Vagina (tissue), 2 donors: ENCODE measurements around the gene PACS2. TPM values are rescaled to one million over a fixed set of nuclear protein-coding genes. Genes with fewer than 3 reads are reported as not detected.
A peak's percentile ranks its signal among the peaks of the same experiment; 100 is the strongest.

Experiments
- DNase-seq, 2 donors: peaks; one replicate each; pipeline ENCODE4 v3.0.0-alpha.2; 2017; ENCODE audit errors: extremely low spot score in 2 of 2
- H3K27ac ChIP-seq: fragments of 200-600 bp; sonication (generic); one replicate; pipeline ENCODE4 v1.5.1; 2019
- H3K27me3 ChIP-seq: fragments of 200-600 bp; sonication (generic); one replicate; pipeline ENCODE4 v1.5.1; 2019
- H3K36me3 ChIP-seq, 2 donors: fragments of 200-600 bp; sonication (generic); one replicate each; pipeline ENCODE4 v1.5.1; 2017 to 2019
- H3K4me1 ChIP-seq: fragments of 200-600 bp; sonication (generic); one replicate; pipeline ENCODE4 v1.5.1; 2019
- H3K4me3 ChIP-seq, 2 donors: fragments of 200-600 bp; sonication (generic); 1 replicate in 1 of 2; 2 replicates in 1 of 2; pipeline ENCODE4 v1.5.1; 2016 to 2019
- H3K9me3 ChIP-seq: fragments of 200-600 bp; sonication (generic); one replicate; pipeline ENCODE4 v1.5.1; 2019
- POLR2A ChIP-seq, 2 donors: fragments of 450-650 bp; IDR thresholded peaks; one replicate each; pipeline ENCODE4 v1.6.1; 2017; ENCODE audit warnings: antibody characterized with exemption in 2 of 2, mild to moderate bottlenecking in 2 of 2, moderate library complexity in 2 of 2
- POLR2AphosphoS5 ChIP-seq, 2 donors: sonication (generic); formaldehyde crosslinking; IDR thresholded peaks; one replicate each; pipeline ENCODE4 v1.9.0; 2017; ENCODE audit warnings: antibody characterized with exemption in 2 of 2, mild to moderate bottlenecking in 2 of 2, low read depth in 1 of 2; ENCODE audit not compliant: insufficient read depth in 1 of 2
- intact Hi-C: fragments of 100-400 bp; cut with DNase I; formaldehyde crosslinking; loops from one replicate; pipeline ENCODE4 v1.15.1; 2023
- total RNA-seq: library from RNA; depleted of rRNA; stranded (reverse); fragments of >200 nt; gene quantifications from one replicate; pipeline ENCODE4 v1.2.3, GENCODE V29; 2016
- TF ChIP-seq, protein P1 (sequence below), 3 experiments: fragments of 450-650 bp in 2 of 3; fragments of 200-600 bp in 1 of 3; sonication (generic) in 1 of 3; IDR thresholded peaks; one replicate each; pipeline ENCODE4 v1.5.1; 2017 to 2019; ENCODE audit warnings: antibody characterized with exemption in 3 of 3, mild to moderate bottlenecking in 2 of 3, moderate library complexity in 2 of 3

The PACS2 gene
- total RNA-seq, 1 donor from 2014 or later: 64.8 TPM

DNA sequence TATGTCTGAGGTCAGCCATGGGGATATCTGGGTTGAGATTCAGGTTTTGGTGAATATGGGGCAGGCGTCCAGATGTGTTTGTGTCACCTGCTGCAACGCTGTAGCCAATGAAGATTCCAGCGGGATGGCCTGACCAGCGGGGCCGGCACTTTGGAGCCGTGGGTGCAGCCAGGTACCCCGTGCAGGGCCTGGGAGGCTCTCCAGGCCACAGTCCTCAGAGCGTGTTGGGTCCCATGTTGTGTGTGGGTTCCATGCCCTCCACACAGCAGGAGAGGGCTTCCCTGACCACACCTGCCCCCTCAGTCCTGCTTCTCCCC, 80.9 kb downstream of the PACS2 start:
- Histone ChIP-seq H3K9me3 (no peaks in the 10 kb centered on the region), H3K27me3 (no peaks in the 10 kb centered on the region), H3K36me3 (peaks cover 0 to under 1% of the 10 kb centered on the region in 2 donors), H3K27ac (no peak overlapping the region), H3K4me1 (peaks cover 27% of the 10 kb centered on the region), H3K4me3 (no peak overlapping the region)
- intact Hi-C loops: no loop called here
- TF ChIP-seq, protein P1, sequence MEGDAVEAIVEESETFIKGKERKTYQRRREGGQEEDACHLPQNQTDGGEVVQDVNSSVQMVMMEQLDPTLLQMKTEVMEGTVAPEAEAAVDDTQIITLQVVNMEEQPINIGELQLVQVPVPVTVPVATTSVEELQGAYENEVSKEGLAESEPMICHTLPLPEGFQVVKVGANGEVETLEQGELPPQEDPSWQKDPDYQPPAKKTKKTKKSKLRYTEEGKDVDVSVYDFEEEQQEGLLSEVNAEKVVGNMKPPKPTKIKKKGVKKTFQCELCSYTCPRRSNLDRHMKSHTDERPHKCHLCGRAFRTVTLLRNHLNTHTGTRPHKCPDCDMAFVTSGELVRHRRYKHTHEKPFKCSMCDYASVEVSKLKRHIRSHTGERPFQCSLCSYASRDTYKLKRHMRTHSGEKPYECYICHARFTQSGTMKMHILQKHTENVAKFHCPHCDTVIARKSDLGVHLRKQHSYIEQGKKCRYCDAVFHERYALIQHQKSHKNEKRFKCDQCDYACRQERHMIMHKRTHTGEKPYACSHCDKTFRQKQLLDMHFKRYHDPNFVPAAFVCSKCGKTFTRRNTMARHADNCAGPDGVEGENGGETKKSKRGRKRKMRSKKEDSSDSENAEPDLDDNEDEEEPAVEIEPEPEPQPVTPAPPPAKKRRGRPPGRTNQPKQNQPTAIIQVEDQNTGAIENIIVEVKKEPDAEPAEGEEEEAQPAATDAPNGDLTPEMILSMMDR (IDR thresholded peaks at IDR 0.05): no peak
- TF ChIP-seq POLR2A (IDR thresholded peaks at IDR 0.05) (no peak), POLR2AphosphoS5 (IDR thresholded peaks at IDR 0.05; ENCODE audit: insufficient read depth in 1 of 2, low read depth in 1 of 2) (no peak)
- DNase-seq: no peak

DNA sequence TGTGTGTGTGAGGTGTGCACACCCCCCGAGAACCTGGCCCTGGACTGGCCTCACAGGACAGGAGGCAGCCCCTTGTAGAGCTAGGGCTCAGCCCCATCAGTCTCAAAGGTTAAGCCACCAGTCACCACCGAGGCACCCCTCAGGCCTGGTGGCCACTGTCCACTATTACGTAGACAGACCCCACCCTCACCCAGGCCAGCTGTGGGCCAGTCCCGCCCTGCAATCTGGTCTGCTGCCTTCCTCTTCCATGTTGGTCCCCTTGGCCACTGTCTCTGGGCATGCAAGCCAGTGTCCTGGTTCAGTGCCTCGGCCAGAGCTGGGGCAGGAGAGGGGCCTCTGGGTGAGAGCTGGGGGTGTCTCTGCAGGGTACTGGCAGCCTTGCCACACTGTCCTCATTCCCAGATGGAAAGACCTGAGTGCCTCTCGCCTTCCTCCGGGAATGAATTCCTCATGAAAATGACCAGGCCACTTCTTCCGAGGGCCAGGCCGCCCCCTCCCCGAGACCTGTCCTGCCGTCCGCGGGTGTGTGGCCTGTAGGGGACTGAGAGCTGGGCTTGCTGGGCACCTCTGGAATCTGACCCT, 82.9 kb downstream of the PACS2 start:
- intact Hi-C loops: no loop called here

DNA sequence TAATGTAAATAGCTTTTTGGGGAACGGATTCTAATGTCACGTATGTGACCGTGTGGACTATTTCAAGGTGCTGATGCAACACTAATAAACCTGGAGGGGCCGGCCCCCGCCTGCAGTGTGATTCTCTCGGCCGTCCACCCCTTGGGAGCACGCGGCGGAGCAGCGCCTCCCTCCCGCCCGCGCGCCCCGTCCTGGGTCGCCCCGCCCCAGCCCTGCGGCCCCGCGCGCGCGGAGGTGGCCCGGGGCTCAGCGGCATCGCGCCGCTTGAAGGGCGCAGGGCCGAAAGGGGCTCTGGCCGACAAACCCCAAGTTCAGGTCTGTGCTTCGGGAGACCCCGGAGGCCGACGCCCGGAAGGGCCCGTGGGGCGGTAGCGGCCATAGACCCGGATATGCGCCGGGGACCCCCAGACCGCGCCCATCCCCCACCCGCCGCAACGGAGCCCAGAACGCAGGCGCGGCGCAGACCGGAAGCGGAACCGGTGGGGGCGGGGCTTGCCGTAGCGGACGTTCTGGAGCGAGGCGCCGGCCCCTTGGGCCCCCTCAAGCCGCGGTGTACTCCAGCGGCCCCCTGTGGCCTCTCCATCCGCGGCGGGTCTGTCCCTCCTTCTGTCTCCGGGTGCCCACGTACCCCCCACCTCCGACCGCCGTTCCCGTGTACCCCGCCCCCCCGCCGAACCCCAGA, 83.6 kb downstream of the PACS2 start, which contains the start of gene TEX22:
Gene TEX22 (plus strand): TSS at position 495 of the 682 bp plus-strand sequence. CDS start 803 bp downstream, outside the sequence.
- no peak for DNase-seq
- H3K27ac ChIP-seq: peak within 1 kb of the TSS; percentile 83
- peak within 1 kb of the TSS; percentile 82 to 95 for H3K4me3 ChIP-seq
- no peaks in the 10 kb centered on the region for H3K27me3 ChIP-seq
- intact Hi-C loops: no loop called here
- H3K9me3 ChIP-seq: no peaks in the 10 kb centered on the region
- peaks cover 0 to 8% of the 10 kb centered on the region in 2 donors for H3K36me3 ChIP-seq
- H3K4me1 ChIP-seq: peaks cover 27% of the 10 kb centered on the region
- TF ChIP-seq POLR2A (IDR thresholded peaks at IDR 0.05): peak in 1 of 2 donors; percentile 34
- TF ChIP-seq, protein P1 (IDR thresholded peaks at IDR 0.05): peak in 1 of 3 experiments; percentile 4
- TF ChIP-seq POLR2AphosphoS5 (IDR thresholded peaks at IDR 0.05; ENCODE audit: insufficient read depth in 1 of 2, low read depth in 1 of 2): peak; percentile 60 to 82

More for the DNA sequence above, 82.9 kb downstream of the PACS2 start:
- H3K27ac ChIP-seq: peak overlapping the region; percentile 83
- H3K4me3 ChIP-seq: peak overlapping the region; percentile 82 to 95
- DNase-seq: no peak
- TF ChIP-seq, protein P1 (IDR thresholded peaks at IDR 0.05): no peak
- TF ChIP-seq POLR2A (IDR thresholded peaks at IDR 0.05) (no peak), POLR2AphosphoS5 (IDR thresholded peaks at IDR 0.05; ENCODE audit: insufficient read depth in 1 of 2, low read depth in 1 of 2) (no peak)
- peaks cover 0 to 8% of the 10 kb centered on the region in 2 donors for H3K36me3 ChIP-seq
- peaks cover 27% of the 10 kb centered on the region for H3K4me1 ChIP-seq
- no peaks in the 10 kb centered on the region for H3K9me3 ChIP-seq
- no peaks in the 10 kb centered on the region for H3K27me3 ChIP-seq

DNA sequence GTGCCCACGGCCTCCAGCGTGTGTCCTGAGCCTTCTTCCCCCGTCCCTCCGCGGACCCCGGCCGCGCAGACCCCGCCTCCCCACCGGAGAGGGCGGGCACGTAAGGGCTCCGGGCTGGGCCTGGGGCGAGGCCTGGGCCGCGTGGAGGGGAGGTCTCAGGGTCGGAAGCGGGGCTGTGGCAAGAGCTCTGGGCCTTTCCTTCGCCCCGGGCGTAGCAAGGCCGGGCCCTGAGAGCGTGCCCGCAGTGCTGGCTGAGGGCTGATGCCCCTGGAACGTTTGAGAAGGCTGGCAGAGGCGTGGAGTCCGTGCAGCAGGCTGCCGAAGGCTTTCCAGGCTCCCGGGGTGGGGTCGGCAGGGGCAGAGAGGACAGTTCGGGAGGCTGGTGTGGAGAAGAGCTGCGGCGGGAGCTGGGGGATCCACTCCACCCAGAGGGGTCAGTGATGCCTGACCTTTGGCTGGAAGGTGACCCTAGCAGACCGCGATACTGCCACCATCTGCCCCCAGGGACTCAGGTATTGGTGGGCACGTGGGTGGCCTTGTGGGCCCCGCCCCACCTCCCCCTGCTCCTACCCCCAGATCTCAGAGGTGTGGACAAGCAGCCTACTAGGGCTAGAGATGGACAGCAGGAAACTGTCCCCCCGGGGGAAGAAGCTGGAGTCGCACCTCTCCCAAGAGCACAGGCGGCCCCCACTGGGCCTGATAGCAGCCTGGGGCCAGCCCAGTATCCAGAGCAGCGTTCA, 84.3 kb downstream of the PACS2 start:
- H3K27me3 ChIP-seq: no peaks in the 10 kb centered on the region
- H3K4me1 ChIP-seq: peaks cover 27% of the 10 kb centered on the region
- peaks cover 0 to 8% of the 10 kb centered on the region in 2 donors for H3K36me3 ChIP-seq
- TF ChIP-seq, protein P1 (IDR thresholded peaks at IDR 0.05): no peak
- TF ChIP-seq POLR2AphosphoS5 (IDR thresholded peaks at IDR 0.05; ENCODE audit: insufficient read depth in 1 of 2, low read depth in 1 of 2) (no peak), POLR2A (IDR thresholded peaks at IDR 0.05) (no peak)
- no peak for DNase-seq
- intact Hi-C loops: no loop called here
- peak overlapping the region; percentile 82 to 95 for H3K4me3 ChIP-seq
- no peaks in the 10 kb centered on the region for H3K9me3 ChIP-seq
- H3K27ac ChIP-seq: peak overlapping the region; percentile 83
